ENCODE results near the gene NR5A2.

Gene NR5A2

GRCh38 chr1:200036619-200037270 is 9.2 kb downstream of the NR5A2 start:
- DNase-seq (ENCODE audit: low spot score): no peak

GRCh38 chr1:200037501-200037900 is 10.0 kb downstream of the NR5A2 start:
- no peak for DNase-seq (ENCODE audit: low spot score)

- DNase-seq (ENCODE audit: low spot score): no peak
Measured at GRCh38 chr1:200037904-200038303, 10.4 kb downstream of the NR5A2 start.

- DNase-seq (ENCODE audit: low spot score): no peak
Measured at GRCh38 chr1:200038325-200038980, 10.9 kb downstream of the NR5A2 start.

- DNase-seq (ENCODE audit: low spot score): peak; percentile 69
Measured at GRCh38 chr1:200038981-200039848, 11.7 kb downstream of the NR5A2 start.

- DNase-seq (ENCODE audit: low spot score): no peak
Measured at GRCh38 chr1:200039849-200040474, 12.5 kb downstream of the NR5A2 start.

GRCh38 chr1:200040481-200041138 is 13.1 kb downstream of the NR5A2 start:
- DNase-seq (ENCODE audit: low spot score): no peak

- DNase-seq (ENCODE audit: low spot score): no peak
Measured at GRCh38 chr1:200041337-200042118, 14.0 kb downstream of the NR5A2 start.

- DNase-seq (ENCODE audit: low spot score): no peak
Measured at GRCh38 chr1:200042119-200042551, 14.6 kb downstream of the NR5A2 start.

- no peak for DNase-seq (ENCODE audit: low spot score)
Measured at GRCh38 chr1:200042552-200043335, 15.2 kb downstream of the NR5A2 start.

- DNase-seq (ENCODE audit: low spot score): no peak
Measured at GRCh38 chr1:200043336-200043668, 15.8 kb downstream of the NR5A2 start.

- no peak for DNase-seq (ENCODE audit: low spot score)
Measured at GRCh38 chr1:200046115-200046514, 18.6 kb downstream of the NR5A2 start.

- DNase-seq (ENCODE audit: low spot score): no peak
Measured at GRCh38 chr1:200048244-200048643, 20.7 kb downstream of the NR5A2 start.

- no peak for DNase-seq (ENCODE audit: low spot score)
Measured at GRCh38 chr1:200049810-200050209, 22.3 kb downstream of the NR5A2 start.

GRCh38 chr1:200051620-200052019 is 24.1 kb downstream of the NR5A2 start:
- no peak for DNase-seq (ENCODE audit: low spot score)

- no peak for DNase-seq (ENCODE audit: low spot score)
Measured at GRCh38 chr1:200053091-200053490, 25.6 kb downstream of the NR5A2 start.

- DNase-seq (ENCODE audit: low spot score): no peak
Measured at GRCh38 chr1:200053646-200054045, 26.1 kb downstream of the NR5A2 start.

- DNase-seq (ENCODE audit: low spot score): no peak
Measured at GRCh38 chr1:200058341-200058740, 30.8 kb downstream of the NR5A2 start.

GRCh38 chr1:200062143-200062542 is 34.6 kb downstream of the NR5A2 start:
- DNase-seq (ENCODE audit: low spot score): no peak

GRCh38 chr1:200072636-200073285 is 45.3 kb downstream of the NR5A2 start:
- DNase-seq (ENCODE audit: low spot score): no peak
